PC-9 (cell line): Measurements from ENCODE around the gene PRKCB. TPM values are rescaled to one million over a fixed set of nuclear protein-coding genes. Genes with fewer than 3 reads are reported as not detected.
"Not testable (repeated sequence)": the region's sequence is repeated elsewhere in the genome, so short reads cannot be mapped to it uniquely, and the experiment has no call there.

Experiments used
- BruUV-seq: library from RNA; stranded (reverse); fragments of 400-500 nt; replicated peaks from 2 replicates; lab custom pipeline; 2021; lab: Mats Ljungman, UMichigan
- CTCF ChIA-PET: fragments of 300-600 bp; sonication (Branson Sonifier 250); formaldehyde crosslinking; loops from one replicate; lab custom pipeline; 2022; ENCODE audit warnings: antibody characterized with exemption; lab: Charles Lee
- POLR2A ChIA-PET: fragments of 300-600 bp; sonication (Branson Sonifier 250); formaldehyde crosslinking; loops from one replicate; lab custom pipeline; 2022; ENCODE audit warnings: antibody characterized with exemption; ENCODE audit not compliant: unreplicated experiment; lab: Charles Lee
- DNase-seq, 2 experiments: peaks; one replicate each; pipeline versions ENCODE4 v3.0.0 to v3.0.0-alpha.2; 2015 to 2022; ENCODE audit warnings: mixed read lengths in 1 of 2
- H2AFZ ChIP-seq: fragments of 200-600 bp; sonication (generic); 2 replicates; pipeline ENCODE4 v1.8.1; 2017; ENCODE audit warnings: antibody characterized with exemption
- H3F3A ChIP-seq: fragments of 200-600 bp; sonication (generic); 2 replicates; pipeline ENCODE4 v1.8.1; 2017; ENCODE audit warnings: antibody characterized with exemption, mild to moderate bottlenecking, low read depth; ENCODE audit not compliant: insufficient read depth
- H3K27ac ChIP-seq: fragments of 200-600 bp; sonication (generic); 2 replicates; pipeline ENCODE4 v1.6.1; 2016; ENCODE audit warnings: mixed run types
- H3K27me3 ChIP-seq: fragments of 200-600 bp; sonication (generic); 2 replicates; pipeline ENCODE4 v1.6.1; 2016; ENCODE audit warnings: low read depth, mixed run types; ENCODE audit not compliant: insufficient read depth
- H3K36me3 ChIP-seq: fragments of 200-600 bp; sonication (generic); 2 replicates; pipeline ENCODE4 v1.6.1; 2016; ENCODE audit warnings: low read depth, mixed run types
- H3K4me1 ChIP-seq: fragments of 200-600 bp; sonication (generic); replicated peaks from 2 replicates; pipeline ENCODE4 v1.6.1; 2016; ENCODE audit warnings: mixed run types; ENCODE audit not compliant: insufficient read depth
- H3K4me2 ChIP-seq: fragments of 200-600 bp; sonication (generic); 2 replicates; pipeline ENCODE4 v1.6.1; 2017; ENCODE audit warnings: mixed run types
- H3K4me3 ChIP-seq: fragments of 200-600 bp; sonication (generic); 2 replicates; pipeline ENCODE4 v1.6.1; 2016; ENCODE audit warnings: mixed run types
- H3K79me2 ChIP-seq: fragments of 200-600 bp; sonication (generic); 2 replicates; pipeline ENCODE4 v1.6.1; 2017; ENCODE audit warnings: low read depth, mixed run types
- H3K9me2 ChIP-seq: fragments of 200-600 bp; sonication (generic); 2 replicates; pipeline ENCODE4 v1.8.1; 2017; ENCODE audit warnings: mild to moderate bottlenecking; ENCODE audit not compliant: insufficient read depth
- H3K9me3 ChIP-seq: fragments of 200-600 bp; sonication (generic); 2 replicates; pipeline ENCODE4 v1.8.1; 2016; ENCODE audit warnings: low read depth; ENCODE audit not compliant: insufficient read depth
- H4K20me1 ChIP-seq: fragments of 200-600 bp; sonication (generic); 2 replicates; pipeline ENCODE4 v1.8.1; 2017; ENCODE audit not compliant: insufficient read depth
- EZH2 ChIP-seq: fragments of 200-600 bp; sonication (generic); IDR thresholded peaks from 2 replicates; pipeline ENCODE4 v1.8.0; 2017; ENCODE audit warnings: antibody characterized with exemption, low read depth
- intact Hi-C: fragments of 100-400 bp; cut with micrococcal nuclease; formaldehyde crosslinking; loops from one replicate; pipeline ENCODE4 v1.10.0; 2022; ENCODE audit not compliant: unreplicated experiment
- total RNA-seq: library from RNA; stranded (reverse); gene quantifications from 2 replicates; pipeline ENCODE4 v1.2.3, GENCODE V29; 2021
- TF ChIP-seq, protein P1 (sequence below): fragments of 200-600 bp; sonication (generic); conservative IDR thresholded peaks from 2 replicates; pipeline ENCODE4 v1.6.1; 2017; ENCODE audit warnings: mixed run types, antibody characterized with exemption, mild to moderate bottlenecking, moderate library complexity

The PRKCB gene
- total RNA-seq, 1 experiment from 2014 or later: not detected

DNA sequence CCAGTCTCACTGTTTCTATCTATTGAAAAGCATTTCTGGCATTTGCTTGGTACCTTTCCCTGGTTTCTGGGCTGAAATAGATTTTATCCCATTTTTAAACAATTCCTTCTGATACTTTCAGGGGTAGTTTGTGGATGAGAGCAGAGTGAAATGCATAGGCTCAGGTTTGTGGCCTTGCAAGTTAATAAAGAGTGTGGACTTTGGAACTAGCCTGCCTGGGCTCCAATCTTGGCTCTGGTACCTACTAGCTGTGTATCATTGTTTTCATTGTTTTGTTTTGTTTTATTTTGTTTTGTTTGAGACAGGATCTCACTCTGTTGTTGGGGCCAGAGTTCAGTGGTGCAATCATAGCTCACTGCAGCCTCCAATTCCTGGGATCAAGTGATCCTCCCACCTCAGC is 175.5 kb downstream of the PRKCB start:
- DNase-seq: no peak
- Histone ChIP-seq H3K36me3 (no peaks in the 10 kb centered on the region), H3K4me1 (no peaks in the 10 kb centered on the region), H2AFZ (no peak overlapping the region), H4K20me1 (no peaks in the 10 kb centered on the region), H3K9me2 (no peaks in the 10 kb centered on the region), H3K27me3 (peaks cover 18% of the 10 kb centered on the region; the same call in 1 of the 2 replicates), H3K9me3 (no peaks in the 10 kb centered on the region), H3K4me3 (no peak overlapping the region), H3F3A (no peaks in the 10 kb centered on the region), H3K79me2 (no peaks in the 10 kb centered on the region), H3K27ac (no peak overlapping the region), H3K4me2 (no peak overlapping the region)
- TF ChIP-seq EZH2: no peak
- TF ChIP-seq, protein P1, sequence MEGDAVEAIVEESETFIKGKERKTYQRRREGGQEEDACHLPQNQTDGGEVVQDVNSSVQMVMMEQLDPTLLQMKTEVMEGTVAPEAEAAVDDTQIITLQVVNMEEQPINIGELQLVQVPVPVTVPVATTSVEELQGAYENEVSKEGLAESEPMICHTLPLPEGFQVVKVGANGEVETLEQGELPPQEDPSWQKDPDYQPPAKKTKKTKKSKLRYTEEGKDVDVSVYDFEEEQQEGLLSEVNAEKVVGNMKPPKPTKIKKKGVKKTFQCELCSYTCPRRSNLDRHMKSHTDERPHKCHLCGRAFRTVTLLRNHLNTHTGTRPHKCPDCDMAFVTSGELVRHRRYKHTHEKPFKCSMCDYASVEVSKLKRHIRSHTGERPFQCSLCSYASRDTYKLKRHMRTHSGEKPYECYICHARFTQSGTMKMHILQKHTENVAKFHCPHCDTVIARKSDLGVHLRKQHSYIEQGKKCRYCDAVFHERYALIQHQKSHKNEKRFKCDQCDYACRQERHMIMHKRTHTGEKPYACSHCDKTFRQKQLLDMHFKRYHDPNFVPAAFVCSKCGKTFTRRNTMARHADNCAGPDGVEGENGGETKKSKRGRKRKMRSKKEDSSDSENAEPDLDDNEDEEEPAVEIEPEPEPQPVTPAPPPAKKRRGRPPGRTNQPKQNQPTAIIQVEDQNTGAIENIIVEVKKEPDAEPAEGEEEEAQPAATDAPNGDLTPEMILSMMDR: no peak
- intact Hi-C loops: loop anchor here (5.0 kb wide), 1 partner anchor 209 kb away; no protein-coding TSS in a partner anchor
- CTCF ChIA-PET: no interaction called here
- BruUV-seq: no TSS peak
- POLR2A ChIA-PET: no interaction called here

DNA sequence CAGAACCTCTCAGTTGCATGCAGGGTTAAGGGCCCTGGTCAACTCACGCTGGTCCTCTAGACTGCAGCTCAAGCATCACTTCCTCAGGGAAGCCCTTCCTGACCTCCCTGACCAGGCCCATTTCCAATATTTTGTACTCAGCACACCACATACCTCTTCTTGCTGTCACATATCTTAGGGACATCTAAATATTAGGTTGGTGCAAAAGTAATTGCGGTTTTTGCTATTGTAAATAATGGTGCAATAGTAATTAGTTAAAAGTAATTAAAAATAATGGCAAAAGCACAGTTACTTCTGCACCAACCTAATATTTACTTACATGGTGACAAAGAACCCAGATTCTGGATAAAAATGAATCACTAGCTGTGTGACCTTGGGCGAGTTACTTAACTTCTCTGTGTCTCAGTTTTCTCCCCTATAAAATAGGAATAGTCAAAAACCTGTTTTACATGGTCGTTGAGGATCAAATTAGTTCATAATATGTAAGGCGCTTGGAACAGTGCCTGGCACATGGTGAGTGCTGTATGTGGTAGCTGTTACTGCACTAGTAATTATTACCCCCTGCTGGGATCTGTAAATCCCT is 177.4 kb downstream of the PRKCB start:
- H3K36me3 ChIP-seq: no peaks in the 10 kb centered on the region
- no peak overlapping the region for H3K27ac ChIP-seq
- no peak overlapping the region for H3K4me3 ChIP-seq
- DNase-seq: no peak
- POLR2A ChIA-PET: no interaction called here
- no peaks in the 10 kb centered on the region for H3K4me1 ChIP-seq
- CTCF ChIA-PET: no interaction called here
- H4K20me1 ChIP-seq: no peaks in the 10 kb centered on the region
- no peaks in the 10 kb centered on the region for H3F3A ChIP-seq
- no TSS peak for BruUV-seq
- no peak for TF ChIP-seq EZH2
- TF ChIP-seq, protein P1: no peak
- H3K27me3 ChIP-seq: peaks cover 27% of the 10 kb centered on the region; the same call in 1 of the 2 replicates
- no peak overlapping the region for H2AFZ ChIP-seq
- no peaks in the 10 kb centered on the region for H3K79me2 ChIP-seq
- no peaks in the 10 kb centered on the region for H3K9me2 ChIP-seq
- no peak overlapping the region for H3K4me2 ChIP-seq
- no peaks in the 10 kb centered on the region for H3K9me3 ChIP-seq
- intact Hi-C loops: loop anchor here (5.0 kb wide), 1 partner anchor 211 kb away; no protein-coding TSS in a partner anchor

GRCh38 chr16:24013864-24014645 is 178.3 kb downstream of the PRKCB start:
- ChIA-PET POLR2A (no interaction called here), CTCF (no interaction called here)
- no peak overlapping the region for H3K4me3 ChIP-seq
- H4K20me1 ChIP-seq: no peaks in the 10 kb centered on the region
- no peak overlapping the region for H3K4me2 ChIP-seq
- H3K4me1 ChIP-seq: no peaks in the 10 kb centered on the region
- no peaks in the 10 kb centered on the region for H3K79me2 ChIP-seq
- no peak overlapping the region for H2AFZ ChIP-seq
- no peaks in the 10 kb centered on the region for H3F3A ChIP-seq
- H3K36me3 ChIP-seq: no peaks in the 10 kb centered on the region
- H3K27ac ChIP-seq: no peak overlapping the region
- DNase-seq: no peak
- no peaks in the 10 kb centered on the region for H3K9me3 ChIP-seq
- TF ChIP-seq EZH2: no peak
- TF ChIP-seq, protein P1: no peak
- BruUV-seq: no TSS peak
- intact Hi-C loops: loop anchor here (5.0 kb wide), 1 partner anchor 212 kb away; no protein-coding TSS in a partner anchor
- peaks cover 33% of the 10 kb centered on the region for H3K27me3 ChIP-seq
- no peaks in the 10 kb centered on the region for H3K9me2 ChIP-seq

- intact Hi-C loops: loop anchor here (5.0 kb wide), 1 partner anchor 213 kb away; no protein-coding TSS in a partner anchor
- CTCF ChIA-PET: not testable (repeated sequence)
Observed at GRCh38 chr16:24014955-24015354, 179.2 kb downstream of the PRKCB start.

More at GRCh38 chr16:24014955-24015354, 179.2 kb downstream of the PRKCB start:
- H3K27me3 ChIP-seq: peaks cover 38% of the 10 kb centered on the region
- H3K27ac ChIP-seq, H3K4me2 ChIP-seq, H3K9me2 ChIP-seq, POLR2A ChIA-PET, H3K79me2 ChIP-seq, BruUV-seq, DNase-seq, H3F3A ChIP-seq, H3K9me3 ChIP-seq, H3K36me3 ChIP-seq, H3K4me1 ChIP-seq, H2AFZ ChIP-seq, H3K4me3 ChIP-seq, H4K20me1 ChIP-seq: not testable (repeated sequence)
